Gastroesophageal sphincter (tissue), 3 donors: ENCODE results near the gene STARD8.

ENCODE experiments used
- CTCF ChIP-seq, 4 experiments: fragments of 200-600 bp in 2 of 4; fragments of 450-650 bp in 2 of 4; sonication (generic) in 1 of 4; IDR thresholded peaks; one replicate each; pipeline ENCODE4 v1.5.1; 2017 to 2019; ENCODE audit warnings: antibody characterized with exemption in 4 of 4, mild to moderate bottlenecking in 2 of 4, moderate library complexity in 2 of 4
- POLR2A ChIP-seq, 2 donors: fragments of 450-650 bp; IDR thresholded peaks; one replicate each; pipeline ENCODE4 v1.6.1; 2017; ENCODE audit warnings: antibody characterized with exemption in 2 of 2, mild to moderate bottlenecking in 2 of 2, moderate library complexity in 1 of 2
- POLR2AphosphoS5 ChIP-seq: sonication (generic); formaldehyde crosslinking; IDR thresholded peaks from one replicate; pipeline ENCODE4 v1.6.1; 2017; ENCODE audit warnings: antibody characterized with exemption

GRCh38 chrX:68631336-68631735 is 16.1 kb upstream of the STARD8 start:
- TF ChIP-seq POLR2A (IDR thresholded peaks at IDR 0.05), result no peak
- TF ChIP-seq CTCF (IDR thresholded peaks at IDR 0.05), result no peak
- TF ChIP-seq POLR2AphosphoS5, result no peak
